Vagina (tissue), 2 donors: ENCODE results near the gene UNKL.

Experiments
- CTCF ChIP-seq, 3 experiments: fragments of 450-650 bp in 2 of 3; fragments of 200-600 bp in 1 of 3; sonication (generic) in 1 of 3; IDR thresholded peaks; one replicate each; pipeline ENCODE4 v1.5.1; 2017 to 2019; ENCODE audit warnings: antibody characterized with exemption in 3 of 3, mild to moderate bottlenecking in 2 of 3, moderate library complexity in 2 of 3
- POLR2AphosphoS5 ChIP-seq, 2 donors: sonication (generic); formaldehyde crosslinking; IDR thresholded peaks; one replicate each; pipeline ENCODE4 v1.9.0; 2017; ENCODE audit warnings: antibody characterized with exemption in 2 of 2, mild to moderate bottlenecking in 2 of 2, low read depth in 1 of 2; ENCODE audit not compliant: insufficient read depth in 1 of 2

GRCh38 chr16:1433756-1434155 lies 19.3 kb upstream of the UNKL start:
- no peak for TF ChIP-seq CTCF (IDR thresholded peaks at IDR 0.05)
- no peak for TF ChIP-seq POLR2AphosphoS5 (IDR thresholded peaks at IDR 0.05; ENCODE audit: insufficient read depth in 1 of 2, low read depth in 1 of 2)
